ENCODE results near the gene ACOXL. TPM values are rescaled to one million over a fixed set of nuclear protein-coding genes. Genes with fewer than 3 reads are reported as not detected.

Gene ACOXL
- total and polyA plus RNA-seq, 10 of the 15 experiments (the other 5 are each of a cell fraction or from before 2014, with no cell fraction given), result 0.05 to 1.3 (median 0.71) TPM

DNA sequence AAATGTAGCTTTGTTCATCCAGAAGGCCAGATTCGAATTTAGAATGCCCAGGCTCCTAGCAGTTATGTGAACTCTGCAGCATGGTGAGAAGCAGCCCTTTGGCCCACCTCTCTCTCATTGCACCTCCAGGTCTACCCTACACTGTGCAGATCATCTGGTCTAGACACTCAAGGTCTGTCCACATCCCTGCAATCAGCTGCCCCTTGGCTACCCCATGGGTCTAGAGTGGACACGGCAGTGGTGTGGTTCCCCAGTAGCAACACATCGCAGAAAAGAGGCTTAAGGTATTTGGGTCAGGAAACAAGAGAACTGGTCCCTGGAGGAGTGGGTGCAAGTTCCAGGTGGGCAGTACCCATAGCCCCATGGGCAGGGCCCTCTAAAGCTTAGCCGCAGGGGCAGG is 311.7 kb downstream of the ACOXL start:
- ATAC-seq (no peak), FAIRE-seq (no peak), DNase-seq (ENCODE audit: low read depth, low spot score) (no peak)
- in situ Hi-C loops (cut with MboI) (no loop called here), intact Hi-C loops (cut with micrococcal nuclease; ENCODE audit: unreplicated experiment) (no loop called here)
- no TSS peak for BruUV-seq (replicated peaks)
- ChIA-PET SMC1A (ENCODE audit: uncharacterized antibody, unreplicated experiment) (interaction anchor here (0.7 to 1.2 kb wide), 7 partner anchors 8 to 232 kb away, joined by 3 to 5 read pairs (median 3); partner anchors contain the start of gene BCL2L11), RAD21 (ENCODE audit: unreplicated experiment) (interaction anchor here (1.0 to 2.0 kb wide), 4 partner anchors 11 to 18 kb away, joined by 3 to 7 read pairs (median 4); no protein-coding TSS in a partner anchor), CTCF (interaction anchor here (0.8 to 1.0 kb wide), 2 partner anchors 18 to 186 kb away, joined by 3 read pairs; no protein-coding TSS in a partner anchor), POLR2A (no interaction called here)
- no peak overlapping the region for H3K9ac ChIP-seq (ENCODE audit: control insufficient read depth, insufficient read depth, low read length)
- H3K9me3 ChIP-seq (replicated peaks; ENCODE audit: control insufficient read depth, insufficient read depth, low read length), result peaks cover 13% of the 10 kb centered on the region; the same call in 2 of the 3 replicates
- H3K79me2 ChIP-seq (ENCODE audit: control insufficient read depth, insufficient read depth, low read length), result no peaks in the 10 kb centered on the region
- no peaks in the 10 kb centered on the region for H3K36me3 ChIP-seq (ENCODE audit: control insufficient read depth in 2 of 2, insufficient read depth in 2 of 2, low read length in 1 of 2)
- H2AFZ ChIP-seq (ENCODE audit: control insufficient read depth, low read depth, low read length), result no peak overlapping the region
- no peaks in the 10 kb centered on the region for H4K20me1 ChIP-seq (ENCODE audit: control insufficient read depth, insufficient read depth)
- H3K4me3 ChIP-seq, result no peak overlapping the region
- H3K27me3 ChIP-seq (replicated peaks in 1 of 2; ENCODE audit: control insufficient read depth in 2 of 2, insufficient read depth in 2 of 2, low read length in 1 of 2), result no peaks in the 10 kb centered on the region; a peak in 3 of 4 replicates
- H3K4me2 ChIP-seq (ENCODE audit: control insufficient read depth, insufficient read depth), result no peak overlapping the region
- WGBS (ENCODE audit: insufficient coverage, insufficient replicate concordance, low lambda C conversion rate, missing lambda C conversion rate), result 88% methylated on average over 4 of the region's 4 CpGs
- TF ChIP-seq MTA3 (IDR thresholded peaks at IDR 0.05; ENCODE audit: borderline replicate concordance, low read length) (no peak), SRF (IDR thresholded peaks at IDR 0.05; ENCODE audit: low read depth in 2 of 2, low read length in 2 of 2) (no peak), YBX1 (IDR thresholded peaks at IDR 0.05) (no peak), HDGF (IDR thresholded peaks at IDR 0.05) (no peak), ASH2L (IDR thresholded peaks at IDR 0.05; ENCODE audit: borderline replicate concordance, low read depth) (no peak), YY1 (IDR thresholded peaks at IDR 0.05; ENCODE audit: low read depth, low read length) (no peak), CREB1 (IDR thresholded peaks at IDR 0.05; ENCODE audit: low read depth) (no peak), RUNX3 (IDR thresholded peaks at IDR 0.05; ENCODE audit: low read length) (no peak), IKZF2 (IDR thresholded peaks at IDR 0.05) (no peak), CBFB (IDR thresholded peaks at IDR 0.05; ENCODE audit: low read depth) (no peak)
- TF ChIP-seq, protein P1, sequence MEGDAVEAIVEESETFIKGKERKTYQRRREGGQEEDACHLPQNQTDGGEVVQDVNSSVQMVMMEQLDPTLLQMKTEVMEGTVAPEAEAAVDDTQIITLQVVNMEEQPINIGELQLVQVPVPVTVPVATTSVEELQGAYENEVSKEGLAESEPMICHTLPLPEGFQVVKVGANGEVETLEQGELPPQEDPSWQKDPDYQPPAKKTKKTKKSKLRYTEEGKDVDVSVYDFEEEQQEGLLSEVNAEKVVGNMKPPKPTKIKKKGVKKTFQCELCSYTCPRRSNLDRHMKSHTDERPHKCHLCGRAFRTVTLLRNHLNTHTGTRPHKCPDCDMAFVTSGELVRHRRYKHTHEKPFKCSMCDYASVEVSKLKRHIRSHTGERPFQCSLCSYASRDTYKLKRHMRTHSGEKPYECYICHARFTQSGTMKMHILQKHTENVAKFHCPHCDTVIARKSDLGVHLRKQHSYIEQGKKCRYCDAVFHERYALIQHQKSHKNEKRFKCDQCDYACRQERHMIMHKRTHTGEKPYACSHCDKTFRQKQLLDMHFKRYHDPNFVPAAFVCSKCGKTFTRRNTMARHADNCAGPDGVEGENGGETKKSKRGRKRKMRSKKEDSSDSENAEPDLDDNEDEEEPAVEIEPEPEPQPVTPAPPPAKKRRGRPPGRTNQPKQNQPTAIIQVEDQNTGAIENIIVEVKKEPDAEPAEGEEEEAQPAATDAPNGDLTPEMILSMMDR (IDR thresholded peaks at IDR 0.05 in 2 of 3, conservative IDR thresholded peaks at IDR 0.05 in 1 of 3; ENCODE audit: control insufficient read depth in 2 of 3, extremely low read depth in 1 of 3, insufficient read depth in 1 of 3, low read depth in 3 of 3, low read length in 3 of 3), result no peak
- TF ChIP-seq, protein P2, sequence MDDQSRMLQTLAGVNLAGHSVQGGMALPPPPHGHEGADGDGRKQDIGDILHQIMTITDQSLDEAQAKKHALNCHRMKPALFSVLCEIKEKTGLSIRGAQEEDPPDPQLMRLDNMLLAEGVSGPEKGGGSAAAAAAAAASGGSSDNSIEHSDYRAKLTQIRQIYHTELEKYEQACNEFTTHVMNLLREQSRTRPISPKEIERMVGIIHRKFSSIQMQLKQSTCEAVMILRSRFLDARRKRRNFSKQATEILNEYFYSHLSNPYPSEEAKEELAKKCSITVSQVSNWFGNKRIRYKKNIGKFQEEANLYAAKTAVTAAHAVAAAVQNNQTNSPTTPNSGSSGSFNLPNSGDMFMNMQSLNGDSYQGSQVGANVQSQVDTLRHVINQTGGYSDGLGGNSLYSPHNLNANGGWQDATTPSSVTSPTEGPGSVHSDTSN (IDR thresholded peaks at IDR 0.05; ENCODE audit: insufficient replicate concordance, low read depth, low read length), result no peak
- TF ChIP-seq, protein P3, sequence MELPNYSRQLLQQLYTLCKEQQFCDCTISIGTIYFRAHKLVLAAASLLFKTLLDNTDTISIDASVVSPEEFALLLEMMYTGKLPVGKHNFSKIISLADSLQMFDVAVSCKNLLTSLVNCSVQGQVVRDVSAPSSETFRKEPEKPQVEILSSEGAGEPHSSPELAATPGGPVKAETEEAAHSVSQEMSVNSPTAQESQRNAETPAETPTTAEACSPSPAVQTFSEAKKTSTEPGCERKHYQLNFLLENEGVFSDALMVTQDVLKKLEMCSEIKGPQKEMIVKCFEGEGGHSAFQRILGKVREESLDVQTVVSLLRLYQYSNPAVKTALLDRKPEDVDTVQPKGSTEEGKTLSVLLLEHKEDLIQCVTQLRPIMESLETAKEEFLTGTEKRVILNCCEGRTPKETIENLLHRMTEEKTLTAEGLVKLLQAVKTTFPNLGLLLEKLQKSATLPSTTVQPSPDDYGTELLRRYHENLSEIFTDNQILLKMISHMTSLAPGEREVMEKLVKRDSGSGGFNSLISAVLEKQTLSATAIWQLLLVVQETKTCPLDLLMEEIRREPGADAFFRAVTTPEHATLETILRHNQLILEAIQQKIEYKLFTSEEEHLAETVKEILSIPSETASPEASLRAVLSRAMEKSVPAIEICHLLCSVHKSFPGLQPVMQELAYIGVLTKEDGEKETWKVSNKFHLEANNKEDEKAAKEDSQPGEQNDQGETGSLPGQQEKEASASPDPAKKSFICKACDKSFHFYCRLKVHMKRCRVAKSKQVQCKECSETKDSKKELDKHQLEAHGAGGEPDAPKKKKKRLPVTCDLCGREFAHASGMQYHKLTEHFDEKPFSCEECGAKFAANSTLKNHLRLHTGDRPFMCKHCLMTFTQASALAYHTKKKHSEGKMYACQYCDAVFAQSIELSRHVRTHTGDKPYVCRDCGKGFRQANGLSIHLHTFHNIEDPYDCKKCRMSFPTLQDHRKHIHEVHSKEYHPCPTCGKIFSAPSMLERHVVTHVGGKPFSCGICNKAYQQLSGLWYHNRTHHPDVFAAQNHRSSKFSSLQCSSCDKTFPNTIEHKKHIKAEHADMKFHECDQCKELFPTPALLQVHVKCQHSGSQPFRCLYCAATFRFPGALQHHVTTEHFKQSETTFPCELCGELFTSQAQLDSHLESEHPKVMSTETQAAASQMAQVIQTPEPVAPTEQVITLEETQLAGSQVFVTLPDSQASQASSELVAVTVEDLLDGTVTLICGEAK (IDR thresholded peaks at IDR 0.05; ENCODE audit: borderline replicate concordance), result no peak
- H3K4me1 ChIP-seq (ENCODE audit: control insufficient read depth, insufficient read depth, low read length), result peaks cover 11% of the 10 kb centered on the region
- no peak overlapping the region for H3K27ac ChIP-seq (ENCODE audit: control insufficient read depth, insufficient read depth)

Data from GM12878 (cell line).